HG03159 (cell line): Measurements from ENCODE around the gene SPATA7.

ENCODE experiments used
- ATAC-seq: cut with Tn5 transposase; IDR thresholded peaks from one replicate; pipeline ENCODE4 v1.9.1; 2021; ENCODE audit warnings: mild to moderate bottlenecking, moderate library complexity; ENCODE audit not compliant: unreplicated experiment

The SPATA7 gene

GRCh38 chr14:88417594-88417993 is 32.1 kb downstream of the SPATA7 start:
- no peak for ATAC-seq

GRCh38 chr14:88420187-88420586 is 34.7 kb downstream of the SPATA7 start:
- no peak for ATAC-seq

- ATAC-seq, result no peak
These were observed 35.8 kb downstream of the SPATA7 start for GRCh38 chr14:88421286-88421685.

- no peak for ATAC-seq
These were observed 36.6 kb downstream of the SPATA7 start for GRCh38 chr14:88422047-88422446.

- no peak for ATAC-seq
These were observed 37.6 kb downstream of the SPATA7 start for GRCh38 chr14:88422919-88423650.

GRCh38 chr14:88424573-88424972 is 39.1 kb downstream of the SPATA7 start:
- no peak for ATAC-seq

- no peak for ATAC-seq
These were observed 40.8 kb downstream of the SPATA7 start for GRCh38 chr14:88426271-88426670.

GRCh38 chr14:88430976-88431375 is 45.5 kb downstream of the SPATA7 start:
- no peak for ATAC-seq

- ATAC-seq, result no peak
These were observed 52.2 kb downstream of the SPATA7 start for GRCh38 chr14:88437658-88438057.

GRCh38 chr14:88439088-88439487 is 53.6 kb downstream of the SPATA7 start:
- no peak for ATAC-seq

- no peak for ATAC-seq
These were observed 66.8 kb downstream of the SPATA7 start for GRCh38 chr14:88452231-88452630.

- no peak for ATAC-seq
These were observed 69.4 kb downstream of the SPATA7 start for GRCh38 chr14:88454886-88455285.

GRCh38 chr14:88463318-88463717 is 77.9 kb downstream of the SPATA7 start:
- ATAC-seq, result peak; percentile 75

GRCh38 chr14:88468406-88468805 is 82.9 kb downstream of the SPATA7 start:
- no peak for ATAC-seq

- no peak for ATAC-seq
These were observed 85.3 kb downstream of the SPATA7 start for GRCh38 chr14:88470542-88471440.

- no peak for ATAC-seq
These were observed 88.3 kb downstream of the SPATA7 start for GRCh38 chr14:88473791-88474190.

- ATAC-seq, result no peak
These were observed 90.8 kb downstream of the SPATA7 start for GRCh38 chr14:88476214-88476774.

- ATAC-seq, result no peak
These were observed 91.4 kb downstream of the SPATA7 start for GRCh38 chr14:88476825-88477224.

GRCh38 chr14:88477513-88478250 is 92.2 kb downstream of the SPATA7 start:
- ATAC-seq, result no peak

GRCh38 chr14:88478931-88479330 is 93.5 kb downstream of the SPATA7 start:
- ATAC-seq, result no peak

GRCh38 chr14:88479574-88479987 is 94.1 kb downstream of the SPATA7 start:
- no peak for ATAC-seq
